ENCODE measurements around the gene SMIM32.

SMIM32 gene

GRCh38 chr5:136228136-136228757 lies 35.3 kb upstream of the SMIM32 start:
- TF ChIP-seq TAF1 (IDR thresholded peaks at IDR 0.05; ENCODE audit: borderline replicate concordance, insufficient read depth, low read length) = no peak
- TF ChIP-seq SIN3A (IDR thresholded peaks at IDR 0.05; ENCODE audit: borderline replicate concordance, insufficient read depth, low read length) = no peak

DNA sequence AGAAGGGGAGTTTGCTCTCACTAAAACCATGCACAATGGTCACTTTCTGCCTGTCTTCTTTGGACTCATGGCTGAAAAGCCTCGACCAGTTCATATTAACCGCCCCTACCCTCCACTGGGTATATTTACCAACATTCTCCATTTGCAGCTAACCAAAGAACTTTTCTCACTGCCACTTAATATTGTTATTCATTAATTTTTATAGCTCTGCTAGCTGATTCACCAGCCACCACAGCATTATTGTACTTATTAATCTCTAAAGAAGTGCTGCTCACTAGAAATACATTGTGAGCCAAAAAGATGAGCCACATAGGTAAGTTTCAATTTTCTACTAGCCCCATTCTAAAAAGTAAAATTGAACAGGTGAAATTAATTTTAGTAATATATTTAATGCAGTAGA lies 33.4 kb upstream of the SMIM32 start:
- TF ChIP-seq SIN3A (IDR thresholded peaks at IDR 0.05; ENCODE audit: borderline replicate concordance, insufficient read depth, low read length) (no peak), POLR2AphosphoS5 (IDR thresholded peaks at IDR 0.05; ENCODE audit: low read depth, low read length) (no peak), REST (IDR thresholded peaks at IDR 0.05; ENCODE audit: insufficient read depth in 1 of 2, low read depth in 2 of 2, low read length in 2 of 2) (no peak), TAF1 (IDR thresholded peaks at IDR 0.05; ENCODE audit: borderline replicate concordance, insufficient read depth, low read length) (no peak), FOXP2 (optimal IDR thresholded peaks at IDR 0.05; ENCODE audit: borderline replicate concordance, extremely low read depth, extremely low read length, insufficient read depth) (no peak)

DNA sequence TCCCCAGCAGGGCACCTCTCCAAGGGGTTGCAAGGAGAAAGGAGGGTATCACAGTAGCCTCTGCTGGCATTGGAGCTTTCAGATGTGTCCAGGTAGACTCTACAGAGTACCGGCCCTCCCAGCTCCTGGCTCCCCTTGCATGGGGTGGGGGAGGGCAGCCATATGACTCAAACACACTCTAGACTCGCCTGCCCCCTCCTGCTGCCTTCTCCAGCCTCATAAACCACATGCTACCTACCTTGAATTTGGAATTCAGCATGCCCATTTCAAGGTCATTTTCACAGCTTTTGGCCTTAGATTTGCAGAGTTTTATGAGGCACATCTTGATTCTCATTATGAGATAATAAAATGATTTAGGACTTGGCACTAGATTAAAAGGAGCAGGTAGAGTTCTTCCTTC lies 32.8 kb upstream of the SMIM32 start:
- no peak for TF ChIP-seq TAF1 (IDR thresholded peaks at IDR 0.05; ENCODE audit: borderline replicate concordance, insufficient read depth, low read length)
- TF ChIP-seq SIN3A (IDR thresholded peaks at IDR 0.05; ENCODE audit: borderline replicate concordance, insufficient read depth, low read length) = no peak
- TF ChIP-seq POLR2AphosphoS5 (IDR thresholded peaks at IDR 0.05; ENCODE audit: low read depth, low read length) = no peak
- TF ChIP-seq FOXP2 (optimal IDR thresholded peaks at IDR 0.05; ENCODE audit: borderline replicate concordance, extremely low read depth, extremely low read length, insufficient read depth) = no peak
- TF ChIP-seq REST (IDR thresholded peaks at IDR 0.05; ENCODE audit: insufficient read depth in 1 of 2, low read depth in 2 of 2, low read length in 2 of 2) = no peak

DNA sequence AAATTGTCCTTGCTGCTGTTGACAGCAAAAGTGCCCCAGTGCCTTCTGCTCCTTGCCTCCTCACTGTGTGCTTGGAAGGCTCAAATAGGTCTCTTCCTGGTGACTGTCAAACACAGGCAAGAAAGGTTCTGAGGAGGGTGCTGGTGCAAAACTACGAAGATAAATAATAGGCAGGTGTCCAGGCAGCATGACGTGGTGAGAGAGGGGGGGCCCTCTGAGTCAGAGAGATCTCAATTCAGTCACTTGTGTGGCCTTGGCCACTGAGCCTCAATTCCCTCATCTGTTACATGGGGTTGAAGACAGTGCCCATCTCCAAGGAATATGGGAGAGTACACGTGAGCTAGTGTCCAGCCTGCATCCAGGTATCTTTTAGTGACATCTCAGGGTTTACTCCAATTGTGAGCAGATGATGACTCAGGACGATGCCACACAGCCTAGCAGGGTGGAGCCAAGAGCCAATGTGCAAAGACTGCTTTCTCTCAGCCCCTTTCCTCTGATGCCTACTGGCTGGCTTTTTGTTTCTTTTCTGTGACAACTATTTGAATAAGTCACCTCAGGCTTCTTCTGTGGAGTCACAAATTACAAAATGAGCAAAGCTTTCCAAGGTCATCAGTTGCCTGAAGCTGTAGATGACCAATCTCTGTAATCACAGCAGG lies 29.7 kb upstream of the SMIM32 start:
- TF ChIP-seq SIN3A (IDR thresholded peaks at IDR 0.05; ENCODE audit: borderline replicate concordance, insufficient read depth, low read length) = no peak
- no peak for TF ChIP-seq REST (IDR thresholded peaks at IDR 0.05; ENCODE audit: insufficient read depth in 1 of 2, low read depth in 2 of 2, low read length in 2 of 2)
- TF ChIP-seq POLR2AphosphoS5 (IDR thresholded peaks at IDR 0.05; ENCODE audit: low read depth, low read length) = no peak
- no peak for TF ChIP-seq TAF1 (IDR thresholded peaks at IDR 0.05; ENCODE audit: borderline replicate concordance, insufficient read depth, low read length)

DNA sequence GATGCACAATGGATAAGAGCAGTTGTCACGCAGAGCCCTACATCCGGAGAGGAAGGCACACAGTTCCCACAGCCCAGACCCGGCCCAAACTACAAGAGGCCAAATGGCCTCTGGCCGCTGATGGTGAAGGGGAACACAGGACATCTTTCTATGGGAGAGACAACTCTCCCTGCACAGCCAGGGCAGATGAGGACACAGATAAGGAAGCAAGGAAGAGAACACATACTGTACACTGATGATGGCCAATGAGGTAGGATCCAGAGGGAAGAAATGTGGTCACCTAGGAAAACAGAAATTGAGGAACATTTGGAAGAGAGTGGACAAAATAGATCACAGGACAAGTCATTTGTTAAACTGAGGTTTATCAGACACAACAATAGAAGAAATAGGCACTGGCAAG lies 28.4 kb upstream of the SMIM32 start:
- no peak for TF ChIP-seq REST (IDR thresholded peaks at IDR 0.05; ENCODE audit: insufficient read depth in 1 of 2, low read depth in 2 of 2, low read length in 2 of 2)
- TF ChIP-seq TAF1 (IDR thresholded peaks at IDR 0.05; ENCODE audit: borderline replicate concordance, insufficient read depth, low read length) = no peak
- TF ChIP-seq FOXP2 (optimal IDR thresholded peaks at IDR 0.05; ENCODE audit: borderline replicate concordance, extremely low read depth, extremely low read length, insufficient read depth) = no peak
- no peak for TF ChIP-seq SIN3A (IDR thresholded peaks at IDR 0.05; ENCODE audit: borderline replicate concordance, insufficient read depth, low read length)
- no peak for TF ChIP-seq POLR2AphosphoS5 (IDR thresholded peaks at IDR 0.05; ENCODE audit: low read depth, low read length)

Data from PFSK-1 (cell line).